Epithelial cell of esophagus (primary cell): ENCODE results near the gene MPV17.

Source experiments
- DNase-seq: peaks from one replicate; pipeline ENCODE4 v3.0.0; 2010; ENCODE audit warnings: low read depth
- H3K4me3 ChIP-seq: 2 replicates; pipeline ENCODE4 v1.5.1; 2011; ENCODE audit warnings: mild to moderate bottlenecking, low read length, control low read depth
- CTCF ChIP-seq: IDR thresholded peaks from 2 replicates; pipeline ENCODE4 v1.5.1; 2011; ENCODE audit warnings: low read depth, mild to moderate bottlenecking, low read length, control low read depth, inconsistent platforms; ENCODE audit not compliant: insufficient read depth; ENCODE audit errors: missing control alignments

MPV17 gene

GRCh38 chr2:27351802-27352598, 29.1 kb upstream of the MPV17 start:
- H3K4me3 ChIP-seq: no peak overlapping the region
- TF ChIP-seq CTCF: no peak
- DNase-seq: no peak

DNA sequence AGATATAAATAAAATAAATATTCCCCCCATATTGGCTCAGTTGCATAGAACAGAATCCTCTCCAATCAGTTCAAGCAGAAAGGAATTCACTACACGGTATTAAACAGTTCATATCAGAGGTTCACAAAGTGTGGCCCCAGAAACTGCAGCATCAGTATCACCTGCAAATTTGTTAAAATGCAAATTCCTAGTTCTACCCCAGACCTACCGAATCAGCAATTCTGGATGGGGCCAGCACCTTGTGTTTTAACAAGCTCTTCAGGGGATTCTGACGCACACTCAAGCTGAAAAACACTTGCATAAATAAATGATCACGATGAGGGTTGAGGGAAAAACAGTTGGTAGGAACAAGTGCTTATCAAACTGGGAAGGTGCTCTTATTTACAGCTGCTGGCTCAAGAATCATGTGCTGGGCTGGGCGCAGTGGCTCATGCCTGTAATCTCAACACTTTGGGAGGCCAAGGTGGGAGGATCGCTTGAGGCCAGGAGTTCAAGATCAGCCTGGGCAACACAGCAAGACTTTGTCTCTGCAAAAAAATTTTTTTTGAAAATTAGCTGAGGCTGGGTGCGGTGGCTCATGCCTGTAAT, 27.3 kb upstream of the MPV17 start:
- no peak for TF ChIP-seq CTCF
- H3K4me3 ChIP-seq: no peak overlapping the region
- DNase-seq: no peak

- DNase-seq: no peak
- TF ChIP-seq CTCF: no peak
- no peak overlapping the region for H3K4me3 ChIP-seq
Observed at GRCh38 chr2:27347641-27348040, 24.7 kb upstream of the MPV17 start.

- no peak for TF ChIP-seq CTCF
- no peak overlapping the region for H3K4me3 ChIP-seq
- DNase-seq: no peak
Observed at GRCh38 chr2:27336173-27336572, 13.3 kb upstream of the MPV17 start.

- DNase-seq: peak; percentile 40
- H3K4me3 ChIP-seq: no peak overlapping the region
- TF ChIP-seq CTCF: no peak
Observed at GRCh38 chr2:27335311-27335710, 12.4 kb upstream of the MPV17 start.

DNA sequence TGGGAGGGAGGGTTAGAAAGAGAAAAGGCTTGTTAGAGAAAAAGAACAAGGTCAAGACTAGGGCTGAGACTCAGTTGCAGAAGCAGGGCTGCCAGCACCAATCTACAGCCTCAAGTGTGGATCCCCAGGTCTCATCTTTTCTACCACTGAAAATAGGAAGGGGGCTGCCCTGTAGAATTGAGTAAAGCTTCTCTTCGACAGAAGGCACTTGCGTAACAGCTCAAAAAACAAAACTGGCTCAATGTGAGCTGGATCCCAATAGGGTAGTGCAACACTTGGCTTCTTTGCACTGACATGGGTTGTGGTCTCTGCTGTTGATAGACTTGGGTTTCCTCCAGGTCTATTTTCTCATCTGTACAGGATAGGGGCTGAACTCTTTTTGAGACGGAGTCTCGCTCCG, 1.8 kb upstream of the MPV17 start:
- no peak overlapping the region for H3K4me3 ChIP-seq
- TF ChIP-seq CTCF: no peak
- DNase-seq: no peak
